Gastroesophageal sphincter (tissue), 3 donors: ENCODE measurements around the gene MYH10.

Experiments
- CTCF ChIP-seq, 4 experiments: fragments of 200-600 bp in 2 of 4; fragments of 450-650 bp in 2 of 4; sonication (generic) in 1 of 4; IDR thresholded peaks; one replicate each; pipeline ENCODE4 v1.5.1; 2017 to 2019; ENCODE audit warnings: antibody characterized with exemption in 4 of 4, mild to moderate bottlenecking in 2 of 4, moderate library complexity in 2 of 4
- EP300 ChIP-seq: sonication (generic); formaldehyde crosslinking; IDR thresholded peaks from one replicate; pipeline ENCODE4 v1.6.1; 2017; ENCODE audit warnings: antibody characterized with exemption, mild to moderate bottlenecking
- POLR2A ChIP-seq, 2 donors: fragments of 450-650 bp; IDR thresholded peaks; one replicate each; pipeline ENCODE4 v1.6.1; 2017; ENCODE audit warnings: antibody characterized with exemption in 2 of 2, mild to moderate bottlenecking in 2 of 2, moderate library complexity in 1 of 2
- POLR2AphosphoS5 ChIP-seq: sonication (generic); formaldehyde crosslinking; IDR thresholded peaks from one replicate; pipeline ENCODE4 v1.6.1; 2017; ENCODE audit warnings: antibody characterized with exemption

DNA sequence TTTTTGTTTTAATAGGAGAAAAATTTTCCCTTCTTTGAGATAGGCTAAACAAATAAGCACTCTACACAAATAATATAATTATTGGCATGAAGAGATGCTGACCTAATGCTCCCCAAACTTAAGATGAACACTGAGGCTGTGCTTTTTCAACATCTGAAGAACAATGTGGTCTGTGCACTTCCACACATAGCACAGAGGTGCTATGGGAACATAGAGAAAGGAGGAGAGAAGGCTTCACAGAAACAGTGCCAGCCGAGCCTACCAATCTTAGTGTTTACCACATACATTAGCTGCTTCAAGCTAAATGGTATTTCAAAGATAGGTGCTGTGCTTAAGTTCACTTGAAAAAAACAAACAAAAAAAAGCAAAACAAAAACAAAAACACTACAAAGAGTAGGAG lies 72.4 kb downstream of the MYH10 start:
- no peak for TF ChIP-seq CTCF (IDR thresholded peaks at IDR 0.05)
- no peak for TF ChIP-seq POLR2AphosphoS5
- TF ChIP-seq EP300: no peak
- TF ChIP-seq POLR2A (IDR thresholded peaks at IDR 0.05): no peak
